ENCODE results near the gene JAG2. TPM values are rescaled to one million over a fixed set of nuclear protein-coding genes. Genes with fewer than 3 reads are reported as not detected.

Gene JAG2
- total RNA-seq, 1 donor from 2014 or later, result 33.6 TPM

Small RNA genes lying within 50 kb of the gene (microRNA-seq; reads per million reads assigned to microRNA genes)
- gene MIR6765 (ENCODE audit: borderline number of aligned reads), result not detected

Other genes with a start within 250 kb of the JAG2 start
- gene PLD4, start 243.9 kb downstream of the JAG2 start, total RNA-seq, result 0.27 TPM
- 2.5 TPM for gene AHNAK2, start 190.4 kb downstream of the JAG2 start, total RNA-seq
- gene CLBA1, start 183.0 kb downstream of the JAG2 start, total RNA-seq, result 1.5 TPM
- 1.9 TPM for gene CDCA4, start 147.7 kb downstream of the JAG2 start, total RNA-seq
- gene GPR132, start 103.3 kb downstream of the JAG2 start, total RNA-seq, result 1.3 TPM
- 34.7 TPM for gene NUDT14, start 12.5 kb upstream of the JAG2 start, total RNA-seq
- gene BTBD6, start 79.8 kb upstream of the JAG2 start, total RNA-seq, result 51.6 TPM
- gene BRF1, start 132.2 kb upstream of the JAG2 start, total RNA-seq, result 20.3 TPM
- gene PACS2, start 146.0 kb upstream of the JAG2 start, total RNA-seq, result 76.2 TPM
- 1.6 TPM for gene TEX22, start 229.8 kb upstream of the JAG2 start, total RNA-seq

Measured in left ventricle myocardium superior (tissue), 1 donor.